Caco-2 (cell line): ENCODE results near the gene PALD1. TPM values are rescaled to one million over a fixed set of nuclear protein-coding genes. Genes with fewer than 3 reads are reported as not detected.

Experiments
- BruUV-seq: library from RNA; stranded (reverse); fragments of 400-500 nt; replicated peaks from 2 replicates; lab custom pipeline; 2021; lab: Mats Ljungman, UMichigan
- CTCF ChIA-PET: fragments of 300-600 bp; sonication (Branson Sonifier 250); formaldehyde crosslinking; loops from one replicate; lab custom pipeline; 2022; ENCODE audit warnings: antibody characterized with exemption; lab: Charles Lee
- POLR2A ChIA-PET: fragments of 300-600 bp; sonication (Branson Sonifier 250); formaldehyde crosslinking; loops from one replicate; lab custom pipeline; 2022; ENCODE audit warnings: antibody characterized with exemption; lab: Charles Lee
- DNase-seq, 2 experiments: peaks; one replicate each; pipeline versions ENCODE4 v3.0.0 to v3.0.0-alpha.2; 2020 to 2022
- H3K27me3 ChIP-seq: replicated peaks from 2 replicates; pipeline ENCODE4 v1.6.0; 2011; ENCODE audit warnings: low read length; ENCODE audit not compliant: control insufficient read depth, insufficient read depth
- H3K36me3 ChIP-seq: 2 replicates; pipeline ENCODE4 v1.5.1; 2011; ENCODE audit warnings: low read length; ENCODE audit not compliant: control insufficient read depth, insufficient read depth
- H3K4me1 ChIP-seq: fragments of 250-450 bp; sonication (Bioruptor Pico); 2 replicates; pipeline ENCODE4 v1.5.1; 2020; ENCODE audit warnings: mild to moderate bottlenecking
- H3K4me3 ChIP-seq: 2 replicates; pipeline ENCODE4 v1.5.1; 2011; ENCODE audit warnings: low read depth, mild to moderate bottlenecking, control low read depth, low read length
- H3K9me3 ChIP-seq: fragments of 250-450 bp; sonication (Bioruptor Pico); 2 replicates; pipeline ENCODE4 v1.5.1; 2020; ENCODE audit warnings: mild to moderate bottlenecking, moderate library complexity
- H3K27ac Mint-ChIP-seq: one replicate; pipeline ENCODE4 v1.8.0; 2022; ENCODE audit warnings: mixed read lengths; ENCODE audit not compliant: unreplicated experiment
- H3K27me3 Mint-ChIP-seq: one replicate; pipeline ENCODE4 v1.8.0; 2022; ENCODE audit warnings: mixed read lengths; ENCODE audit not compliant: insufficient read depth, unreplicated experiment
- H3K36me3 Mint-ChIP-seq: one replicate; pipeline ENCODE4 v1.8.0; 2022; ENCODE audit warnings: mild to moderate bottlenecking, mixed read lengths; ENCODE audit not compliant: insufficient read depth, unreplicated experiment
- H3K4me1 Mint-ChIP-seq: one replicate; pipeline ENCODE4 v1.8.0; 2022; ENCODE audit warnings: low read depth, mixed read lengths; ENCODE audit not compliant: unreplicated experiment
- H3K4me3 Mint-ChIP-seq: one replicate; pipeline ENCODE4 v1.8.0; 2022; ENCODE audit warnings: mild to moderate bottlenecking, moderate library complexity, mixed read lengths; ENCODE audit not compliant: unreplicated experiment
- H3K9me3 Mint-ChIP-seq: one replicate; pipeline ENCODE4 v1.8.0; 2022; ENCODE audit warnings: mixed read lengths; ENCODE audit not compliant: unreplicated experiment
- CTCF ChIP-seq, 2 experiments: fragments of 200-600 bp in 1 of 2; IDR thresholded peaks; 1 replicate in 1 of 2; 2 replicates in 1 of 2; pipeline versions ENCODE4 v1.5.1 to v1.8.0; 2011 to 2022; ENCODE audit warnings: antibody characterized with exemption in 1 of 2, control low read depth in 1 of 2, inconsistent platforms in 1 of 2, low read depth in 1 of 2, low read length in 1 of 2, mild to moderate bottlenecking in 1 of 2, moderate library complexity in 1 of 2; ENCODE audit not compliant: insufficient read depth in 1 of 2, severe bottlenecking in 1 of 2, unreplicated experiment in 1 of 2
- intact Hi-C: fragments of 100-400 bp; cut with micrococcal nuclease; formaldehyde crosslinking; loops from one replicate; pipeline ENCODE4 v1.10.0; 2022; ENCODE audit not compliant: unreplicated experiment
- total RNA-seq: library from RNA; stranded (reverse); gene quantifications from 2 replicates; pipeline ENCODE4 v1.2.3, GENCODE V29; 2022

Gene PALD1
- total RNA-seq, 1 experiment from 2014 or later: 10.3 TPM

- no peak overlapping the region for H3K4me3 Mint-ChIP-seq
- TF ChIP-seq CTCF (IDR thresholded peaks at IDR 0.05; ENCODE audit: insufficient read depth in 1 of 2, low read depth in 1 of 2, low read length in 1 of 2, severe bottlenecking in 1 of 2, unreplicated experiment in 1 of 2): no peak
- intact Hi-C loops: no loop called here
- Histone ChIP-seq H3K36me3 (no peaks in the 10 kb centered on the region), H3K27me3 (no peaks in the 10 kb centered on the region), H3K4me3 (no peak overlapping the region), H3K9me3 (no peaks in the 10 kb centered on the region), H3K4me1 (no peaks in the 10 kb centered on the region)
- ChIA-PET POLR2A (no interaction called here), CTCF (no interaction called here)
- no peaks in the 10 kb centered on the region for H3K36me3 Mint-ChIP-seq
- DNase-seq: no peak
- no peaks in the 10 kb centered on the region for H3K4me1 Mint-ChIP-seq
- H3K27me3 Mint-ChIP-seq: no peaks in the 10 kb centered on the region
- BruUV-seq: no TSS peak
- H3K9me3 Mint-ChIP-seq: no peaks in the 10 kb centered on the region
- H3K27ac Mint-ChIP-seq: no peak overlapping the region
These were observed 55.7 kb downstream of the PALD1 start for GRCh38 chr10:70534281-70534680.

GRCh38 chr10:70535001-70535400 lies 56.4 kb downstream of the PALD1 start:
- Mint-ChIP-seq H3K4me1 (no peaks in the 10 kb centered on the region), H3K27me3 (no peaks in the 10 kb centered on the region), H3K36me3 (no peaks in the 10 kb centered on the region), H3K4me3 (no peak overlapping the region), H3K27ac (no peak overlapping the region), H3K9me3 (no peaks in the 10 kb centered on the region)
- H3K36me3 ChIP-seq: no peaks in the 10 kb centered on the region
- intact Hi-C loops: no loop called here
- ChIA-PET CTCF (no interaction called here), POLR2A (no interaction called here)
- TF ChIP-seq CTCF (IDR thresholded peaks at IDR 0.05; ENCODE audit: insufficient read depth in 1 of 2, low read depth in 1 of 2, low read length in 1 of 2, severe bottlenecking in 1 of 2, unreplicated experiment in 1 of 2): no peak
- no peaks in the 10 kb centered on the region for H3K4me1 ChIP-seq
- no TSS peak for BruUV-seq
- H3K9me3 ChIP-seq: no peaks in the 10 kb centered on the region
- H3K27me3 ChIP-seq: no peaks in the 10 kb centered on the region
- no peak overlapping the region for H3K4me3 ChIP-seq
- no peak for DNase-seq

GRCh38 chr10:70535451-70535850 lies 56.9 kb downstream of the PALD1 start:
- H3K27ac Mint-ChIP-seq: no peak overlapping the region
- Histone ChIP-seq H3K36me3 (no peaks in the 10 kb centered on the region), H3K9me3 (no peaks in the 10 kb centered on the region), H3K4me1 (no peaks in the 10 kb centered on the region), H3K27me3 (no peaks in the 10 kb centered on the region), H3K4me3 (no peak overlapping the region)
- H3K4me1 Mint-ChIP-seq: no peaks in the 10 kb centered on the region
- TF ChIP-seq CTCF (IDR thresholded peaks at IDR 0.05; ENCODE audit: insufficient read depth in 1 of 2, low read depth in 1 of 2, low read length in 1 of 2, severe bottlenecking in 1 of 2, unreplicated experiment in 1 of 2): no peak
- no peaks in the 10 kb centered on the region for H3K9me3 Mint-ChIP-seq
- no TSS peak for BruUV-seq
- no peaks in the 10 kb centered on the region for H3K36me3 Mint-ChIP-seq
- DNase-seq: no peak
- ChIA-PET POLR2A (no interaction called here), CTCF (no interaction called here)
- intact Hi-C loops: no loop called here
- no peaks in the 10 kb centered on the region for H3K27me3 Mint-ChIP-seq
- no peak overlapping the region for H3K4me3 Mint-ChIP-seq
